Ureter (tissue), 1 donor: ENCODE results near the gene EIF3F. TPM values are rescaled to one million over a fixed set of nuclear protein-coding genes. Genes with fewer than 3 reads are reported as not detected.
"Not testable (repeated sequence)": the region's sequence is repeated elsewhere in the genome, so short reads cannot be mapped to it uniquely, and the experiment has no call there.

Experiments
- DNase-seq: peaks from one replicate; pipeline ENCODE4 v3.0.0-alpha.2; 2020; ENCODE audit warnings: low spot score
- total RNA-seq: library from RNA; stranded (reverse); gene quantifications from one replicate; pipeline ENCODE4 v1.2.4, GENCODE V29; 2023
- donor health status: DM: yes; HTN: yes; CAD: no.

Gene EIF3F
- total RNA-seq, 1 donor from 2014 or later: 247 TPM

DNA sequence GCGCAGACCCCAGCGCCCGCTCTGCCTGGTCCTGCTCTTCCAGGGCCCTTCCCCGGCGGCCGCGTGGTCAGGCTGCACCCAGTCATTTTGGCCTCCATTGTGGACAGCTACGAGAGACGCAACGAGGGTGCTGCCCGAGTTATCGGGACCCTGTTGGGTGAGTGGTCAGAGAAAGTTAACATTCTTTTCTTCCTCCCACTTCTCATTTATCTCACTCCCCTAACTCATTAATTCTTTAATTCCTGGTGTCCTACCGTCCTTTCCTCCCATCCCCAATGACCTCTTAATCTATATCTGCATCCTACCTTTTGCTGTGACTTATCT is 385 bp downstream of the EIF3F start:
- DNase-seq: not testable (repeated sequence)

DNA sequence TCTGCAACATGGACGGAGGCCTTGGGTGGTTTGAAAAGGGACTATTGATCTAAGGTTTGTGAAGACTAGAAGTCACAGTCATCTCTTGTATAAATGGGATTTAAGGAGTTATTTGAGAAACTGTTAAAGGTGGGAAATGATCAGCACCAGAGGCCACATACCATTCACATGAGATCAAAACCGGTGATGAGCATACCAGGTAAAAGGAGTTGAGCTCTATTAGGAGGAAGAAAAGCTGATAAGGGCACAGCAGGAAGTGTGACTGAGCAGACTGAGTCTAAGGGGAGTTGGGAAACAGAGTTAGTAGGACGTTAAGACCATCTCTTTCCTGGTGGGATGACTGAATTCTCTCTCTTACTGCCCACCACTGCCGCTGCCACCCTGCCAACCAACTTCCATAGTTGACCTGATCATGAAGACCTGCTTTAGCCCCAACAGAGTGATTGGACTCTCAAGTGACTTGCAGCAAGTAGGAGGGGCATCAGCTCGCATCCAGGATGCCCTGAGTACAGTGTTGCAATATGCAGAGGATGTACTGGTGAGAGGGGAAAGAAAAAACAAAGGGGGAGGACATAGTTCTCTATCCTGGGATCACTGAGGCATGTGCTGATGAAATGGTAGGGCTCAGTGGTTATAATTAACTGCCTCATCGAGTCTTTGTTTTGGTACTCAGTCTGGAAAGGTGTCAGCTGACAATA is 7.6 kb downstream of the EIF3F start:
- no peak for DNase-seq

DNA sequence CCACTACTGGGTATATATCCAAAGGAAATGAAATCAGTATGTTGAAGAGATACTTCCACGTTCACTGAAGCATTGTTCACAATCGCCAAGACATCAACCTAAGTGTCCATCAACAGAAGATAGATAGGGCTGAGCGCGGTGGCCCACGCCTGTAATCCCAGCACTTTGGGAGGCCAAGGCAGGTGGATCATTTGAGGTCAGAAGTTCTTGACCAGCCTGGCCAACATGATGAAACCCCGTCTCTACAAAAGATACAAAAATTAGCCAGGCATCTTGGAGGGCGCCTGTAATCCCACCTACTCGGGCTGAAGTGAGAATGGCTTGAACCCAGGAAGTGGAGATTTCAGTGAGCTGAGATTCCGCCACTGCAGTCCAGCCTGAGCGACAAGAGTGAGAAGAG is 12.7 kb downstream of the EIF3F start:
- no peak for DNase-seq

DNA sequence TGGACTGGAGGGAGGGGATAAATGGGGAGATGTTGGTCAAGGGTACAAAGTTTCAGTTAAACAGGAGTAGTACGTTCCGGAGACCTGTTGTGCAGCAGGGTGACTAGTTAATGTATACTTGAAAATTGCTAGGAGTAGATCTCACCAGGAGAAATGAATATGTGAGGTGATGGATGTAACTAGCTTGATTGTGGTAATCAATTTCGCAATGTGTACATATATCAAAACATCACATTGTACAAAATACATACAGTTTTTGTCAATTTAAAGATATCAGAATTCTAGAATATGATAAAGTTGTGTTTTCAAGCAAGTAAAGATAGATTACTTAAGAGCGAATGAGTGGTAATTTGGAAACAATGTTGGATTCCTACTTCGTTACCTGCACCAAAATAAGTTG is 13.3 kb downstream of the EIF3F start:
- DNase-seq: no peak

DNA sequence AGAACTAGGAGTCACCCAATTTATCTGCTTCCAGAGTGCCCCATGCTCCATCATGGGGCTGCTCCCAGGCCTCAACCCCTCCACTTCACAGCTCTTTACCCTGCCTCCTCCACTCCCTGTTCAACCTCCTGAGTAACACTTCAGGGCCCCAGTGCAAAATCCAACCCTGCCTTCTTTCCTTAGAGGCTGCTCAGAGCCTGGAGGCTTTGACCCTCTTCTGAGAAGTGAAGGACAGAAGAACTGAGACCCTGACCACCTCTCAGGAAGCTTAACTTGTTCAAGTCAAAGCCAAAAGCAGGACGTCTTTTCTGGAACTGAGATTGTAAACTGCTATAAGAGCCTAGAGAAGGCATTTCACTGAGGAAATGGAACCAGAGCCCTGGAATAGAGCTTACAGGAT is 15.5 kb downstream of the EIF3F start:
- no peak for DNase-seq

DNA sequence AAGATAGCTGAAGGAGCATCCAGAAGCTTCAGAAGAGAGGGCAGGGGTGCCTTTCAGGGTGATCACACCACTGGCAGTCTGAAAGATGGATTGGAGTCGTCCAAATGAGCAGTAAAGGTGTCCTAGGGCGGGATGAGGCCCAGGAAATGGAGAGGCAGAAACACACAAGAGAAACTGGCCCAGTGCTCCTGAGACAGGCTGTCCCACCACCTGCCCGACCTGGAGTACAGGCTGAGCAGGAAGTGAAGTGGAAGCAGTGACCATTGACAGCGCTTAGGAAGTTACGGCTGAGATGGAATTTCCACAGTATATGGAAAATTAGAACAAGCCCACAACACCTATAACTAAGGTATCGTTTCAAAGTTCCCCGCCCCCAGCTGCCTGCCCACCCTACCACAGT is 16.1 kb downstream of the EIF3F start:
- DNase-seq: no peak

DNA sequence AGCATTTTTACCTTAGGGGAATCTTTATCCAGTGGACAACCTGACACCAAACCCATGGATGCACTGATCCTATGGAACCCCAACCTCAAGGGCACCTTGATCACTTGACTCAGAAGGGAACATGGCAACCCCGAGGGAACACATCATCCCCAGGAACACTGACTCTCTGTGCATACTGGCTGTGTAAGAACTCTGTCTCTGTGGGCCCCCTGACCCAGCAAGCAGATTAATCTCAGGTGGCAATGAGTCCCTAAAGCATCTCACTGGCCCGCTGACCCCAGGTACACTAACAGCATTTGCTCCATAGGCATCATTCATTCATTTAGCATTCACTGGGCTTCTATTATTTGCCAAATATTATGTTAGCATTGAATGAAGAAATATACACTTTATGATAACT is 16.9 kb downstream of the EIF3F start:
- no peak for DNase-seq

DNA sequence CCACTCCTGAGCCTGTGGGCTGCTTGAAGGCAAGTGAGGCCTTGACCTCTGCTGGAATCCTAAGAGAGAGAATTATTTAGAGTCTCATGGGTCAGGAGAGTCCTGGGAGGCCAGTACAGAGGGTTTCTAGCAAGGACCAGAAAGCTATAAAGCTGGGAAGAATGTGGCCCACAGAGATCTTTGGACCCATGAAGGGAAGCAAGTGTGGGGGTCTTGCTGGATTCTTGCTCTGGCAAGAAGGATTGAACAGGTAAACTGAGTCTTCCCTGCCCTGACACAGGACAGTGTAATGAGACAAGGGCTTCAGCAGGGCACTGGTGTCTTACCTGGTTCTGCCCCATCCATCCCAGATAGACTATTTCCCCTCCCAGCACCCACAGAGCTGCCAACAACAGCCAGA is 18.4 kb downstream of the EIF3F start:
- no peak for DNase-seq

DNA sequence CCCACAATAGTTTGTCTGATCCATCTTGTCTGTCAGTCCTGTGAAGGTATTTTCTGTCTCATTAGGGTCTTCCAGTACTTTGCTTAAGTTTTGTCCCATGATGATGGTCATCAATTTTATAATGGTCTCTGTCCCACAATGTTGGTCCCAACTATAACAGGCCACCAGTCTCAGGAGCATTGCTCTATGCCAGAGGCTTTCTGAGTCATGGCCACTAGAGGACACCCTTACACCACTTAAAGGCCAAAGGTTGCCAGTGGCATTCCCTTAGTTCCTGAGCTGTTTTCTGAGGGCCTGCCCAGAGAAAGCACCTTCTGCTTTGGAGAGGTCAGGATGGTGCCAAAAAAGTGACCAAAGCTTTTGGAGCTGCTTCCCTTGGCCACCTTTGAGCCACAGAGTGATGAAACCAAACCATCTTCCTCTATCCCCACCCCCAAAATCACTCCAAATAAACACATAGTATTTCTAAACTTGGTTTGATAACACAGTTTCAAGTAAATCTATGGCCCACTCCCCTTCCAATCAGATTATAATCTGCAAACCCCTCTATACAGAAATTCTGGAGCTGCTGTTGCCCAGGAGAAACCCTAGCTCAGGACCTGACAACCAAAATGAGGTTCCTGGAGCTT is 19.3 kb downstream of the EIF3F start:
- DNase-seq: peak; percentile 72

DNA sequence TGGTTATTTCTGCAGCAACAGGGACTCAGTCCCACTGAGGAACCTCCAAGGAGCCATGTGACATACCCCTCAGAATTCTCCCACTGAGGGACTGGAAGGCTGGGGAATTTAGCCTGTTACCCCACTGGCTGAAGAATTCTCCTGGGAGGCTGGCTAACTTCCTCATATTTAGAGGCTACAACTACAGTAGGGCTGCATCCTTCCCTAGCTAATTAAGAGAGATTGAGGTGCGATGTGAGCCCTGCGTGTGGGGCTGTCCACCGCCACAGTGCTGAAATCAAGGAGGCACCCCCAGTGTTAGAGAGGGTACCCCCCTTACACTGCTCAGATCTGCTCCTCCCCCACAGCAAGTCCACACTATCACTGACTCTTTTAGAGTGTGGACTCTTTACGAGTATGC is 21.1 kb downstream of the EIF3F start:
- DNase-seq: no peak

DNA sequence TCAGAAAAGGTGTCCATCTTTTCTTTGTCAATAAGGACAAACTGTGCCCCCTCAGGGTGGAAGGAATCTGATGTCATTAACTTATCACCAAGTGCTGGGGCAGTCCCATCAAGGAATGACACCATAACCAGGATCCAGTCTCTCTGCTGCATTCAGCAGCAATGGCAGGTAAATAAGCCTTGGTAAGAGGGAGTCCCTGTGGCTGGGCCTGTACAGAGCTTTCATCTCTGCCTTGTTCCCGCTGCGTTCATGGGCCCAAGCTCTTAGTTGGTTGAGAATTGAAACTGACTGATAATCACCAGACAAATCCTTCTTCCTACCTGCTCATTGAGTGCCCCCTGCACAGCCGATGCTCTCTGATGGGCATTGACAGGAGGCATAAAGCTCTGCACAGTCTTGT is 22.7 kb downstream of the EIF3F start:
- DNase-seq: no peak

DNA sequence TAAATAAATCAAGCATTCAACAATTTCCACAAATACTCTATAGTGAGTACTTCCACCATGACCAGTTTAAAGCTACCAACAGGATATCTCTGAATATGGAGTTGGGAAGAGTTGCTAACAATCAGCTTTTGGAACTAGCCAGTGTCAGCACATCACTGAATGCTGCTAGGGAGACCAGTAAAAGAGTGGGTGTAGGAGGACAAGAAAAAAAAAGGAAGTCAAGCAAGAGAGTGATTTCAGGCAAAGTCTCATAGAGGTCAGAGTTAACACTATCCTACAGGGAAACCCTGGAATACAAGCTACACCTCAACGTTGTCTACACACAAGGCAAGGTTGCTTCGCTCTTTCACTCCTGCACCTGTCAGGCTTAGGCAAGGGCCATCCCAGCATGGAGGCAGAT is 24.2 kb downstream of the EIF3F start:
- DNase-seq: no peak

DNA sequence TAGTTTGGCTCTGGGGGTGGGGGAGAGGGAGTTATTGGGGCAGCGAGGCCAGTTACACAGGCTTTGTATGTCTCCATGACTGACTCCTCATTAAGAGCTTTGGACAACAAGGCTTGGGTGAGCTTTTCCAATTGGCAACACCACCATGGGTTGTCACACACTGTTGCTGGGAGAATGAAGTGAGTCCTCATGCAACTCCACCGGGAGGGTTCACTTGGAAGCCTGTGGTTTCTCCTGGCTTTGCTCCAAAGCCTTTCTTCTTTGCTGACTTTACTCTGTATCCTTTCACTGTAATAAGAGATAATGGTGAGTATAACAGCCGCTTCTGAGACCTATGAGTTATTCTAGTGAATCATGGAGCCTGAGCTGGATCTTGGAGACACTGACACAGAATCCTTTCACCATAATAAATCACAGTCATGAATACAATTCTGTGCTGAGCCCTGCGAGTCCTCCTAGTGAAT is 24.9 kb downstream of the EIF3F start:
- peak; percentile 32 for DNase-seq

DNA sequence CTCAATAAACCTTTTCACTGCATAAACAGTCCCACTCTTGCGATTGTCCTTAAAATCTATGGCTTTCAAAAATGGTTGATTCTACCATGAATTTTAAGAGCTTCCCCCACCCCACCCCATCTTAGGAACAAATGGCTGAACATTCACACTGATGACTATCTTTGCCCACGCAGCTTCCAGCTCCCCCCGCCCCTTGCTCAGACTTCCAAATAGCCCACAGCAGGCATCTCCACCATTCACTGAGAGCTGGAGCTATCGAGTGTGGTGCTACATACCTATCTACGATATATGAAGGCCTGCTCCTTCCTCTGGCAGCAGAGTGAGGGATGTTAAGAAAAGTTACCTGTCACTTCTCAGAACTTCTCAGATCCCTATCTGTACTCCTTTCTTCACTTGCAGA is 26.7 kb downstream of the EIF3F start:
- DNase-seq: peak; percentile 33

DNA sequence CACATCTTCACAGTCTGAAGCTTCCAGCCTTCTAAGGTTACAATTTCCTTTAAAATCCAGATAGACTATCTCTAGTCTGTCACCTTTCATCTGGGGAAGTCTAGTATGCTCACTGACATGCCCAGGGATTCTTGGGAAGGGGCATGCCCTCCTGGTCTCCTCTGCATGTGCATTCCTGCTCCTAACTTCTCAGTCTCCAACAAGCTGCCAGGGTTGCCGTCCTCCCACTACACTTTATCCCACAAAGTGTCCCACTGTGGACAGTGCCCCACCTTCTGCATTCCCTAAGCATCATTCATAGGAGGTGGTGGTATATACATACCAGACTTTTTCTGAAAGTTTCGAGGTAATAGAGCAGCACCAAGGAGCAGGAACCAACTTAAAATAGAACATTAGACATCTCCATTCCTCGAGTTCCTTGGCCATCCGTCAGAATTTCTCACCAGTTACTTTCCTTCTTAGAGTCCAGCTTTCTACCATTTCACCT is 28.7 kb downstream of the EIF3F start:
- no peak for DNase-seq

DNA sequence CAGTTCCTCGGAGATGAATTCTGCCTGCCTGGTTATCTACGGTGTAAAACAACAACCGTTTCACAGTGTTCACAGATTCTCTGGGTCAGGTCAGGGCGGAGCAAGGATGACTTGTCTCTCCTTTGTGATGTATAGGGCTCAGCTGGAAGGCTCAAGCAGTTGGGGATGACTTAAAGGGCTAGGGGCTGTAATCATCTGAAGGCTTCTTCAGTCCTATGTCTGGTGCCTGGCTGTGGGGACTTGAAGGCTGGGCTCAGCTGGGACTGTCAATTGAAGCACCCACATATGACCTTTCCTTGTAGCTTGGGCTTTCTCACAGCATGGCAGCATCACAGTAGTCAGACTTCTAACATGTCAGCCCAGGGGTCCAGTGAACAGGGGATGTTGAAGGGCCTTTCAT is 29.3 kb downstream of the EIF3F start:
- no peak for DNase-seq

DNA sequence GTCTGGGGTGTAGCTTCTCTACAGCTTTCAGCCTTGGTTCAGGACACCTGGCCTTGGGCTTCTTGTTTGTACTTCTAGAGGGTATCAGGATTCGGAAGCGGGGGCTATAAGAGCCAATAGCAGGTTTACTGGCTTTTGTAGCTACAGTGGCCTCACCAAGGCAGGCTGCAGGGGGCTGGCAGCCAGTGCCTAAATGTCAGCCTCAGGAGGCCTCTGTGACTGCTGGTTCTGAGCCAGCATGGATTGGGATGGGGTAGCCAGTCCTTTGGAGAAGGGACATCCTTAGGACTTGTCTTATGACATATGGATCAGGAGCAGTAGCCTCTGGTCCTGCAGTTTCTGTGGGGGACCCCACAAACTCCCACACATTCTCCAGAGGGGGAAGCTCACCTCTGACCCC is 29.9 kb downstream of the EIF3F start:
- DNase-seq: peak; percentile 25

DNA sequence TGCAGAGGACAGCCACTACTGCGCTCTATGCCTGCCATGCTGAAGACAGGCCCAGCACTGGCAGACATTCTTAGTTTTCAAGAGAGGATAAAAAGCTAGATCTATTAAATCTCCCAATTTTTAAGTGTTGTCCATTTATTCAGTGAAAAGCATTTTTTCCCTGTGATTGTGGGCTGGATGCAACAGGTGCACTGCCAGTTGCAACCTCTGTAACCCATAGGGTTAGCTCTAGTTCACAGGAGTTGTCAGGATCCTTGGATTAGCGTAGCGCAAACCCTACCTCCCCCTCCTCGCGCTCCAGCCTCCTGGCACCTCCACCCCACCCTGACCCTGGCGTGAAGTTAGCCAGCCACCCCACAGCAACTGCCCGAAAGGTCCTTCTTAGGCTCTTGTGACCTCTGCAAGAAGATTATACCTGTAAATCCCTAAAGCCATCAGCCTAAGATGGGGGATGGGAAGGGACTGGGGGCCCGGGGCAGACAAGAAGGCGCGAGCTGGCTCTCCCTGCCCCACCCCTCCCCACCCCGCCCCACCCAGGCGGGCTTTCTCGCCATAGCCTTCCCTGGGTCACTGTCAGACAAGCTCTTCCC is 30.9 kb downstream of the EIF3F start:
- peak; percentile 42 for DNase-seq

DNA sequence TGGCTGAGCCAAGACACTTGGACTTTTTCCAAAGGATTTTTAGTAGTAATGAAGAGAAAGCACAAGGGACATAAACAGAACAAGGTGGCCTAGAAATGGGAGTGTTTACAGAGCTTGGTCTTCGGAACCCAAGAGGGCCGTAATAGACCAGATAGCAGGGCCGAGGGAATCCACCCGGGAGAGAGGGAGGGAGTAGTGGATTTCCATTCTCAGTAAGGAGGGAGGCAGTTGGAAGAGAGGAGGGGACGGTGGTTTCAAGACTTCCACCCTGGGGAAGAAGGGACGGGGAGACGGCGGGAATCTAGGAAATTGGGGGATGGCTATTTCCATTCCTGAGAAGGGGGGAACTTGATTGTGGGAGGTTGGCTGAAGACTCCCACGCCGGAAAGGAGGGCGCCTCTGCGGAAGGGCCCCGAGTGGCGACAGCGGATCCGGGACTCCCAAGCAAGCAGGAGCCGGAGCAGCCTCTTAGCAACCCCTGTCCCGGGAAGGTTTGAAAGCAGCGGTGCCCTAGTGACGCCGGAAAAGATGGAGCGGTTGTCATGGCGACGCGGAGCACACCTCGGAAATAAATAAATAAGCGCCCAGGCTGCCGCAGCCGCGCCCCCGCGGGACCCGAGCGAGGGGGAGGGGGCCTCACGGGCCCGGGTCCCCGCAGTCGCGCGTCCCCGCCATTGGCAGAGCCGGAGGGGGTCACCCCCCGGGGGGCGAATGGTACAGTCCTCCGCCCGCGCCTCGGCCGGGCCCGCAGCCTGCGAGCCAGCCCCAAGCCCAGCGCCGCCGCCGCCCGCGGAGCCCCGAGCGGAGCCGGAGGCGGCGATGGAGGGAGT is 31.6 kb downstream of the EIF3F start:
- peak; percentile 74 for DNase-seq

DNA sequence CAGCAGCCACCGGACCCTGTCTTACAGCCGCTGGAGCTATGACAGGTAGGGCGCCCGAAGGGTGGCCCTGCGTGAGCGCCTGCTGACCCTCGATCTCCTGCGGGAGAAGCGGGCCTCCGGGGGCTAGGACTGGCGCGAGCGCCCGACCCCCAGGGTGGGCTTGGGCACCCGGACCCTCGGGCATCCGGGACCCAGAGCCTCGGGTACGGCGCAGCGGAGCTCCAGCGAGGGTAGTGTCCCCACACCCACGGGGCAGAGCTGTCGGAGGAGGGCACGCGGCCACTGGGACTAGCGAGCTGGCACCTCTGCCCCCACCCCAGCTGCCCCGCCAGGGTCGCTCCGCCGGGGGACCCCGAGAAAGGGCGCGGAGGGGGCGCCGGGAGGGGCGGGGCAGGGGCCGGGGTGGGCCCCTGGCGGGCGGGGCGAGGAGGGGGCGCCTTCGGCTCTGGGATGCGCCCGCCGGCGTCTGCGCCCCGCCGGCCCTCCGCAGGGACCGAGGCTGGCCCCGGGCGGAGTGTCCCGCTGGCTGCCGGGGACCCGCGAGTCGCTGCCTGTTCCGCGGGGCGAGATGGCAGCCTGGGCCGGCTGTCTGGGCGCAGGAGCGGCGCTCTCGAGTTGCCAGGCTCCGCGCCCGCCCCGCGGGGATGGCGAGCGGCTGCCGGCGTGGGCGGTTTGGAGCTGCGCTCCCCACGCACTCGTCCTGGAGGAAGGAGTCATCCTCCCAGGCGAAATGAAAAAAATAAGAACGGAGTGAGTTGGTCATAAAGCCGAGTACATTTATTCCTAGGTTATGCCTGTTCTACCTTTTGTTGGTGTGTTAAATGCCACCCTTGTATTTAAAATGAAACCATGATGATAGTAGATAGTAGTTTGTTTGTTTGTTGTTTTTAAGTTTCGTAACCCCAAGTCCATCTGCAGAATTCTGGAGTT is 32.4 kb downstream of the EIF3F start:
- DNase-seq: peak; percentile 35

DNA sequence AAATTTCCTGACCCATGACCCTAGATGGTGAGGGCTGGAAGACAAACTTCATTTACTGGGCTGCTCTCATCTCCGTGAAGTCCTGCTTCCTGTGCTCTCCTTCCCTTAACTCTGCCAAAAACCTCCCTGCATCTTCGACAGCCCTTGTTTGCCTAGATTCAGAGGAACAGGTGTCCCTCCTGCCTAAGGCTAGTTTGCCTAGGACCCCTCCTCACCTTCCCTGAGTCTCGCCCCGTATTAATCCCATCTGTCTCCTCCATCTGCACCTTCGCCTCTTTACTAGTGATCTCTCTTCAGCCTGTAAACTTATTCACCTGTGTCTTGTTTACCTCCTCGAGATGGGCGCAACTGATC is 33.1 kb downstream of the EIF3F start:
- peak; percentile 34 for DNase-seq
